ENCODE results near the gene TRAPPC3. TPM values are rescaled to one million over a fixed set of nuclear protein-coding genes. Genes with fewer than 3 reads are reported as not detected.

The TRAPPC3 gene
- total and polyA plus RNA-seq, 2 donors from 2014 or later = 58.4 to 102 TPM

DNA sequence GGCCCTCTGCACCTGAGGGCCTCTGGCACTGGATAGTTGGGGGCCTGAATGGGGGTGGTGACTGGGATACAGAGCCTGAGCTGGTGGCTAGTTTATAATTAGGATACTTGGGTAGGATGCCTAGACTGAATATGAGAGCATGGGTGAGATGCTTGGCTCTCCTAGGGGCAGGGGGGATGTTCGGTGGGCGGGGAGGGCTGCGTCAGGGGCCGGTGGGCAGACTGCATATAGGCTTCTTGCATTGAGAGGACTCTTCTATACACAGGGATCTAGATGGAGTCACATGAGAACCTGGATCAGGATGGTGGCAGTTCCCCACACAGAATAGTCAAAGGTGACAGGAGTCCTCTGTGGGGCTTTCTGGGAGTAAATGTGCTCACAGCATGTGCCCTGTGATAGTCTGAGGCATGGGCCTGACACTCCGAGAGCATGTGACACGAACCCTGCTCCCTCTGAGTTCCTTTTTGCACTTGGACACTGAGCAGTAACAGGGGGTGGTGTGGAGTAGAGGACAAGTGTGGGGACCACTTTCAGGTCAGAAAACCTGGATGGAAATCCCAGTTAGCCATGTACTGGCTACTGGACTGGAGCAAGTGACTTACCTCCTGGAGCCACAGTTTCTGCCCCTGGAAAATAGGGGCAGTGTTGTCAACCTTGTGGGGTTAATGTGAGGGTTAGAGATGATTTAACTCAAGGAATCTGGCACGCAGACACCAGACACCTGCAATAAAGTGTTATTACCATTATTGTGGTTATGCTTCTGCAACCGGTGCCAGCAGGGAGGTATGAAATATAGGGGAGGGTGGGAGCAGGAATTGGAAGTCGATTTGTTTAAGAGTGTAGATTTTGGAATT, 8.9 kb upstream of the TRAPPC3 start:
- Histone ChIP-seq H3K4me3 (ENCODE audit: low read length in 3 of 3) (peak overlapping the region in 1 of 3 donors; percentile 87), H3K27ac (ENCODE audit: low read depth in 2 of 2, low read length in 2 of 2) (peak overlapping the region; percentile 18 to 94), H3K9ac (ENCODE audit: low read length in 3 of 3) (peak overlapping the region in 1 of 3 donors; percentile 78), H3K27me3 (ENCODE audit: control insufficient read depth, insufficient read depth, low read length) (no peaks in the 10 kb centered on the region), H3K9me3 (ENCODE audit: control insufficient read depth in 2 of 3, insufficient read depth in 1 of 3, low read length in 3 of 3) (no peaks in the 10 kb centered on the region), H3K36me3 (ENCODE audit: control insufficient read depth in 2 of 3, insufficient read depth in 3 of 3, low read length in 3 of 3) (peaks cover 0 to 5% (median 0%) of the 10 kb centered on the region in 3 donors), H3K4me1 (ENCODE audit: control insufficient read depth in 2 of 3, insufficient read depth in 2 of 3, low read depth in 1 of 3, low read length in 3 of 3) (peaks cover 0 to 38% (median 28%) of the 10 kb centered on the region in 3 donors)
- no peak for FAIRE-seq
- no peak for DNase-seq
- TF ChIP-seq, protein P1, sequence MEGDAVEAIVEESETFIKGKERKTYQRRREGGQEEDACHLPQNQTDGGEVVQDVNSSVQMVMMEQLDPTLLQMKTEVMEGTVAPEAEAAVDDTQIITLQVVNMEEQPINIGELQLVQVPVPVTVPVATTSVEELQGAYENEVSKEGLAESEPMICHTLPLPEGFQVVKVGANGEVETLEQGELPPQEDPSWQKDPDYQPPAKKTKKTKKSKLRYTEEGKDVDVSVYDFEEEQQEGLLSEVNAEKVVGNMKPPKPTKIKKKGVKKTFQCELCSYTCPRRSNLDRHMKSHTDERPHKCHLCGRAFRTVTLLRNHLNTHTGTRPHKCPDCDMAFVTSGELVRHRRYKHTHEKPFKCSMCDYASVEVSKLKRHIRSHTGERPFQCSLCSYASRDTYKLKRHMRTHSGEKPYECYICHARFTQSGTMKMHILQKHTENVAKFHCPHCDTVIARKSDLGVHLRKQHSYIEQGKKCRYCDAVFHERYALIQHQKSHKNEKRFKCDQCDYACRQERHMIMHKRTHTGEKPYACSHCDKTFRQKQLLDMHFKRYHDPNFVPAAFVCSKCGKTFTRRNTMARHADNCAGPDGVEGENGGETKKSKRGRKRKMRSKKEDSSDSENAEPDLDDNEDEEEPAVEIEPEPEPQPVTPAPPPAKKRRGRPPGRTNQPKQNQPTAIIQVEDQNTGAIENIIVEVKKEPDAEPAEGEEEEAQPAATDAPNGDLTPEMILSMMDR (IDR thresholded peaks at IDR 0.05; ENCODE audit: borderline replicate concordance, extremely low read depth, insufficient read depth) = no peak
- intact Hi-C loops (cut with DNase I) = no loop called here

DNA sequence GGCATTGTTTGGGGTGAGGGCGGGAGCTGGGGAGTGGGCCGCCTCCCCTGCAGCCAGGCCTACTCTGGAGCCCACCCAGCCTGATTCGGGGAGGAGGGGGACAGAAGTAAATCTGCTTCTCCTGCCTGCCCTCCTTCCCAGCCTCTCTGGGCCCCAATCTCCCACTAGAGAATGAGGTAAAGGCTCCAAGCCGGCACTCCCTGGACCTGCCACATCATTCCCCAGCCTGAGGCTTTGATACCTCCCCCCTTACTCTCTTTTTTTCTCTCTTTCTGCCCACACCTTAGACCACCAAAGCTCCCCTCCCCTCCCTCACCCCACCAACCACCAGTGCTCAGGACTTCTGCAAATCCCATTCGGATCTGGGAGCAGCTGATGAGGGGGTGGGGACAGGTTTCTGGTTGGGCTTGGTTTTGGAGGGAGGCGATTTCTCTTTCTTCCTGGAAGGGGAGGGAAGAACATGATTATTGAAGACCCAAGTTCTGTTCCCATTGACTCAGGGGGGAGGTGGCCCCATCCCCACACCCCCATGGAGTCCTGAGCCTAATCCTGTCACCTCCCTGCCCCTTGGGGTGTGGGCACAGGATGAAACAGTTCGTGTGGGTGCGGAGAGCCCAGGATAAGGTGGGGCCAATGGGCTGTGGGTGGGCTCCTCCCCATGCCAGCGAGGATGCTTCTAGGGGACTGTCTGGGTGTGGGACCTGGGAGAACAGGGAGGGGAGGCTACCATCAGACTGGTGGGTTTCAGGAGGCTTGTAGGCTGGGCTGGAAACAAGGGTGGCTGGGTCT, 8.0 kb upstream of the TRAPPC3 start:
- peak in 2 of 5 donors; percentile 51 to 75 for DNase-seq
- no peak for FAIRE-seq
- no peaks in the 10 kb centered on the region for H3K27me3 ChIP-seq (ENCODE audit: control insufficient read depth, insufficient read depth, low read length)

DNA sequence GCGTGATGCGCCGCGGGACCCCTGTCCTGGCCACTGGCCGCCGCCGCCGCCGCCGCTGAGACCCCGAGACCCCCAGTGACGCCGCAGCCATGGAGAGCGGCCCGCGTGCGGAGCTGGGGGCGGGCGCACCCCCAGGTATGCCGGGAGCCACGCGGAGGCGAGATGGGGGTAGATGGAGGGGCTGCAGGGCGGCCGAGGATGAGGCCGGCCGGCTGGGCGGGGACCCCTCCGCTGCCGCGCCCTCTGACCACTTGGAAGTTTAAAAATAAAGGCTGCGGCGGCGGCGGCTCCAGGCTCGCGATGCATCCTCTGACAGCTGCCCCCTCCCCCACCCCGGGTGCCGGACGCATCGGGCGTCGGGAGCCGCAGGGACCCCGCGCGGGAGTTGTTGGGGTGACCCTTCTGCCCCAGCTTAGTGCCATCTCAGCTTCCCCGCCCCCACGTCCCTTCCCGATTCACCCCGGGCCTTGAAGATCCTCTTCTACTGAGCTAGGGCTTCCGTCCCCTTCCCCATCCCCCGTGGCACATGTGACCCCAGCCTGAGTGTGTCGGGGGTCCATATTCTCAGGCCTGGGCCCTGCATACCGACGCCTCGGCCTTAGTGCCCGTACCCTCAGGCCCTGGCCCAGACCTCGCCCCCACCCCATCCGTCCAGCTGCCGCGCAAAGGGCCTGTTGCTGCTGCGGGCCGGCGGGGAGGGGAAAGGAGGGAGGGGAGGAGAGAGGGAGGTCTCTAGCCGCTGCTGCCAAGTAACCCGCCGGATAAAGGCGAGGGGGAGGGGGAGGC, 7.2 kb upstream of the TRAPPC3 start:
- intact Hi-C loops (cut with DNase I) = no loop called here
- Histone ChIP-seq H3K4me3 (ENCODE audit: low read length in 3 of 3) (peak overlapping the region; percentile 63 to 87 (median 71)), H3K9me3 (ENCODE audit: control insufficient read depth in 2 of 3, insufficient read depth in 1 of 3, low read length in 3 of 3) (no peaks in the 10 kb centered on the region), H3K36me3 (ENCODE audit: control insufficient read depth in 2 of 3, insufficient read depth in 3 of 3, low read length in 3 of 3) (peaks cover 0 to 5% (median 0%) of the 10 kb centered on the region in 3 donors), H3K27ac (ENCODE audit: low read depth in 2 of 2, low read length in 2 of 2) (peak overlapping the region; percentile 94 to 96), H3K4me1 (ENCODE audit: control insufficient read depth in 2 of 3, insufficient read depth in 2 of 3, low read depth in 1 of 3, low read length in 3 of 3) (peaks cover 1 to 33% (median 25%) of the 10 kb centered on the region in 3 donors), H3K9ac (ENCODE audit: low read length in 3 of 3) (peak overlapping the region; percentile 35 to 78 (median 43)), H3K27me3 (ENCODE audit: control insufficient read depth, insufficient read depth, low read length) (no peaks in the 10 kb centered on the region)
- FAIRE-seq = no peak
- TF ChIP-seq, protein P1 (IDR thresholded peaks at IDR 0.05; ENCODE audit: borderline replicate concordance, extremely low read depth, insufficient read depth) = no peak
- DNase-seq = peak; percentile 88 to 94 (median 91)

More for the DNA sequence above, 8.0 kb upstream of the TRAPPC3 start:
- Histone ChIP-seq H3K9ac (ENCODE audit: low read length in 3 of 3) (peak overlapping the region in 2 of 3 donors; percentile 45 to 78), H3K4me1 (ENCODE audit: control insufficient read depth in 2 of 3, insufficient read depth in 2 of 3, low read depth in 1 of 3, low read length in 3 of 3) (peaks cover 0 to 36% (median 28%) of the 10 kb centered on the region in 3 donors), H3K4me3 (ENCODE audit: low read length in 3 of 3) (peak overlapping the region; percentile 63 to 87 (median 71)), H3K9me3 (ENCODE audit: control insufficient read depth in 2 of 3, insufficient read depth in 1 of 3, low read length in 3 of 3) (no peaks in the 10 kb centered on the region), H3K36me3 (ENCODE audit: control insufficient read depth in 2 of 3, insufficient read depth in 3 of 3, low read length in 3 of 3) (peaks cover 0 to 5% (median 0%) of the 10 kb centered on the region in 3 donors), H3K27ac (ENCODE audit: low read depth in 2 of 2, low read length in 2 of 2) (peak overlapping the region; percentile 94 to 96)
- TF ChIP-seq, protein P1 (IDR thresholded peaks at IDR 0.05; ENCODE audit: borderline replicate concordance, extremely low read depth, insufficient read depth) = no peak
- intact Hi-C loops (cut with DNase I) = no loop called here

All from kidney (tissue), 14 donors.